SJSA1 (cell line): ENCODE measurements around the gene IKZF2. TPM values are rescaled to one million over a fixed set of nuclear protein-coding genes. Genes with fewer than 3 reads are reported as not detected.

Experiments
- DNase-seq, 2 experiments: peaks; one replicate each; pipeline ENCODE4 v3.0.0-alpha.2; 2015 to 2020; ENCODE audit warnings: low spot score in 2 of 2, low read depth in 1 of 2
- H3K27ac ChIP-seq: fragments of 250-450 bp; sonication (Bioruptor Pico); 2 replicates; pipeline ENCODE4 v1.5.1; 2020; ENCODE audit warnings: mild to moderate bottlenecking, moderate library complexity
- H3K27me3 ChIP-seq: fragments of 250-450 bp; sonication (Bioruptor Pico); replicated peaks from 2 replicates; pipeline ENCODE4 v1.5.1; 2020; ENCODE audit warnings: mild to moderate bottlenecking, moderate library complexity
- H3K36me3 ChIP-seq: fragments of 250-450 bp; sonication (Bioruptor Pico); 2 replicates; pipeline ENCODE4 v1.5.1; 2020; ENCODE audit warnings: mild to moderate bottlenecking
- H3K4me1 ChIP-seq: fragments of 250-450 bp; sonication (Bioruptor Pico); replicated peaks from 2 replicates; pipeline ENCODE4 v1.6.1; 2021; ENCODE audit warnings: mild to moderate bottlenecking
- H3K4me3 ChIP-seq: fragments of 250-450 bp; sonication (Bioruptor Pico); 2 replicates; pipeline ENCODE4 v1.5.1; 2020; ENCODE audit warnings: mild to moderate bottlenecking
- H3K9me3 ChIP-seq: fragments of 250-450 bp; sonication (Bioruptor Pico); replicated peaks from 2 replicates; pipeline ENCODE4 v1.5.1; 2020; ENCODE audit warnings: mild to moderate bottlenecking
- total RNA-seq: library from RNA; depleted of rRNA; stranded (reverse); fragments of >200 nt; shearing (Covaris generic); gene quantifications from 2 replicates; pipeline ENCODE4 v1.2.3, GENCODE V29; 2014

The IKZF2 gene
- total RNA-seq, 1 experiment from 2014 or later, result 6.5 TPM

DNA sequence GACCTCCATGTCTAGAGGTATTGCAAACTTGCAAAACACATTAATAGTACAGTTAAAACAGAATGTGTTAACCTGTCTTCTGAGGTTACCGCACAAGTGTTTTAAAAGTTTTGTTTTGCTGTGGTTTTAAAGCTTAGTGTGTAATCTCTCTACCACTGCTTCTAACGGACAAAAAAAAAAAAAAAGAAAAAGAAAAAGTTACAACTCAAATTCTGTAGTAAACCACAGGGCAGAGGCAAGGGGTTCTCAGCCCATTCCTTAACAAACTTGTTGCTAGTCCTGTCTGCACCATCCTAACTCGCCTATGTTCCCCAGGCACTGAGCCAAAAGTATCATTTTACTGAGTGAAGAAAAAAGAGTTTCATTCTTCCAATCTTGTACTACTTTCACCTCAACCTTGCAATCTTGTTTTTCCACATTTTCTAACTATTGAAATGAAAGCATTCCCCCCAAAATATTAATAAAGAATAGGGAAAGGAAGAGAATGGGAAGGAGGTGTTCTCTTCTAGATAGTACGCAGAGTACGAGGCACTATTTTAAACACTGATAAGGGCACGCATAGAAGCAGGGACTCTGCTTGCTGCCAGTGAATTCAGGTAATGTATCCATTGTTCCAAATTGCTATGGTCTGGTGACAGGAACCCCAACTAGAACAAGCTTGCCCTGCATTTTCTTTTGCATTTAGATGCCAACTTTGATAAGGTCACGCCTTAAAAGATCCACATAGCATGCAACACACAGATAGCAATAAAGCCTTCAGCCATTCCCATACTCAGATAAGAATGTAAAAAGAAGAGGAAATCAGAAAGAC lies 47.1 kb downstream of the IKZF2 start:
- Histone ChIP-seq H3K4me1 (no peaks in the 10 kb centered on the region), H3K27ac (no peak overlapping the region), H3K9me3 (no peaks in the 10 kb centered on the region), H3K27me3 (no peaks in the 10 kb centered on the region), H3K36me3 (no peaks in the 10 kb centered on the region), H3K4me3 (no peak overlapping the region)
- no peak for DNase-seq

DNA sequence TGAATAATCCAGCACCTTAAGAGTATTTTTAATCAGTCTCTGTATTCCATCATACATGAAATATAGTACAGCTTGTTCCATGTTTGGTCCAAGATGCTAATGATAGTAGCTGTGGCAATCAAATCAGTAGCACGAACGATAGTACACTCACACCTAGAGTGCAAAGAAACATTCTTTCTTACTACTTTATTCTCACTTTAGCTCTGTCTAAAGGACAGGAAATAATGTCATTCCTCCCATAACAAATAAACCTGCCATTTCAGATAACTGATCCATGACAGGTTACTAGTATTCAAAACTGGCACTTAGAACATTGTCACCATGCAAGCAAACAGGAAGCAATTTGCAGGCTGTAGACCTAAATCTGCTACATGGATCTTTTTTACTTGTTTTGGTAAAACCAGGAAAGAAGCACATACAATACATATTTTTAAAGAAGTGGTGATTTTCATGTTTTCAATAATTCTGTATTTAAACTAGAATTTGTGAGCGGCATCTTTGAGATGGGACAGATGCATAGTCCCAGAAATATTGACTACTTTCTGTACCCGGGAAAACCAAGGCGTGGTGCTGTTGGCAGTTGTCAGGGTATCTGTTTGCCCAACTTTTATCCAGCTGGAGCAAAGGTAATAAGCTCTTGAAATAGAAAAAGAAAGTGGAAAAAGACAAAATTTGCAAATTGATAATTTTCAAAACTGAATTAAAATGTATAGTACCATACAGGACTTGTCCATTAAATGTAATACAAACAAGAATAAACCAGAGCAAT lies 49.5 kb downstream of the IKZF2 start:
- Histone ChIP-seq H3K4me3 (no peak overlapping the region), H3K4me1 (no peaks in the 10 kb centered on the region), H3K36me3 (no peaks in the 10 kb centered on the region), H3K27ac (no peak overlapping the region), H3K27me3 (no peaks in the 10 kb centered on the region), H3K9me3 (no peaks in the 10 kb centered on the region)
- DNase-seq, result no peak

DNA sequence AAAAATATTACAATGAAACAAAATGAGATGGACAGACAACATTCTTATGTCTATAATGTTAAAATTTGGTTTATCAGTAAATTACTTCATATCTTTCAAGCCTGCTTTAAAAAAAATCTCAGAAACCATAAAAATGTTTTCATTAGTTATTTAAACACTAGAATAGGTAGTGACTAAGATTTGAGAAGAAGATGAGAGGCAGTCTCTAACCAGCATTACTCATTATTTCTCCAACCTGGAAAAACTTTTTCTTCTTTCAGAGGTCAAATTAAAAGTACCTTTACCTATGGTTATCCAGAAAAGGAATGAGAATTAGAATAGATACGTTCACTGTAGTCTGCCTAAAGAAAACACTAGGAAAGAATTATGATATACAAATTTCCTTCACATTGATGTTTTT lies 50.3 kb downstream of the IKZF2 start:
- H3K36me3 ChIP-seq, result no peaks in the 10 kb centered on the region
- H3K27ac ChIP-seq, result no peak overlapping the region
- no peak for DNase-seq
- no peak overlapping the region for H3K4me3 ChIP-seq
- no peaks in the 10 kb centered on the region for H3K9me3 ChIP-seq
- no peaks in the 10 kb centered on the region for H3K27me3 ChIP-seq
- H3K4me1 ChIP-seq, result no peaks in the 10 kb centered on the region

DNA sequence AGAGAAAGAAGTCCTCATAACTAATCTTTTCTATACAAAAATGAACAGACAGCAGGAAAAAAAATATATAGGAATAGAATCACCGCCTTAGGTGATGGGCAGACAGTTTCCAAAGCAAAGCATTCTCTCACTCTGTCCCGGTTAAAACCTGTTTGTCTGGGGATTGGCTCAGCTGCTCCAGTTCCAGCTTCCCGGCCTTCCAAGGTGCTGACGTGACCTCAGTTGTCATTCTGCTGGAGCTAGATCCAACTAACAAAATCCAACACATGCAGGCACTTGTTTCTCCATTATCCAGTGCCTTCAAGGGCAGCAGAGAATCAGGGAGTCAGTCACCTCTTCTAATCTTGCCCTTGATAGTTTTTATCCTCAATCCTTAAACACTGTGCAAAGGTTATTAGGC lies 52.8 kb downstream of the IKZF2 start:
- Histone ChIP-seq H3K27ac (no peak overlapping the region), H3K27me3 (no peaks in the 10 kb centered on the region), H3K4me3 (no peak overlapping the region), H3K4me1 (no peaks in the 10 kb centered on the region), H3K9me3 (no peaks in the 10 kb centered on the region), H3K36me3 (no peaks in the 10 kb centered on the region)
- DNase-seq, result no peak

DNA sequence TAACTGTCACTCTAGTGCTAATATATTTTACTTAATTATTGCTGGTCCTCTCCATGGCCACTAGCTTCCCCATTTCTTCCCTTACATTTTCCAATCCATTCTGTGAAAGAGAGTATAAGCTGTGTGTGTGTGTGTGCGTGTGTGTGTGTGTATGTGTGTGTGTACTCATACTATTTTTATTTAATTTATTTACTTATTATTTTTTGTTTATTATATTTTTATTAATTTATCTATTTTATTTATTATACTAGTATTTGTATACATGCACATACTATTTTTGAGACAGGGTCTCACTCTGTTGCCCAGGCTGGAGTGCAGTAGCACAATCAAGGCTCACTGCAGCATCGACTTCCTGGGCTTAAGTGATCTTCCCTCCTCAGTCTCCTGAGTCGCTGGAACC lies 59.6 kb downstream of the IKZF2 start:
- H3K4me1 ChIP-seq, result peaks cover 4% of the 10 kb centered on the region
- H3K27me3 ChIP-seq, result no peaks in the 10 kb centered on the region
- H3K4me3 ChIP-seq, result no peak overlapping the region
- H3K9me3 ChIP-seq, result no peaks in the 10 kb centered on the region
- H3K36me3 ChIP-seq, result no peaks in the 10 kb centered on the region
- no peak overlapping the region for H3K27ac ChIP-seq
- DNase-seq, result no peak

DNA sequence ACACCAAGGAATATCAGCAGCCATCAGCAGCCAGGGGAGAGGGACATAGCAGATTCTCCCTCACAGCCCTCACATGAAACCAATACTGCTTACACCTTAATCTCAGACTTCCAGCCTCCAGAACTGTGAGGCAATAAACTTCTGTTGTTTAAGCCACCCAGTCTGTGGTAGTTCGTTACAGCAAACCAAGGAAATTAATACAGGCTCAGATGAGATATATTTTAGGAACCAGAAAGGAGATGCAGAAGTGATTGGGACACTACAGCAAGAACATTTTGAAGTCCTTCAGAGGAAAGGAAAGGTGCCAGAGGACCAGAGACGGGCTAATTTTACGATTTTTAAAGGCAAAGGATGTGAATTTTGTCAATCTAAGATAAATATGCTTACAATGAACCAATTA lies 60.6 kb downstream of the IKZF2 start:
- no peak overlapping the region for H3K4me3 ChIP-seq

DNA sequence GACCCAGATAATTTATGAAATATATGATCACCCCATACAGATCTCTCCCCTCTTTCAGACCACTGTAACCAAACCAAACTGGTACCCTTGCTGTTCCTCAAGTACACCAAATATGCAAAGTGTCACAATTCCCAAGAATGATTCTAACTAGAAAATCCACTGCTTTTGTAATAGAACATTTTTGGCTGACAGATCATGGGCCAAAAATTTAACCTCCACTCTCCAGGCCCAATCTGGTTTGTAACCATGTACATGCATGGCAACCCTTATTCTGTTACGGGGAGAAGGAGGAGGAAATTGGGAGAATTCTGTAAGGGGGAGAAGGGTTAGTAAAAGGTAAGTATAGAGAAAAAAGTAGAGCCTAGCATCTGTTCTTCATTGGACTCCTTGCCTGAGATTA lies 62.0 kb downstream of the IKZF2 start:
- Histone ChIP-seq H3K4me1 (peaks cover 26% of the 10 kb centered on the region), H3K36me3 (no peaks in the 10 kb centered on the region), H3K27ac (no peak overlapping the region), H3K4me3 (no peak overlapping the region), H3K27me3 (no peaks in the 10 kb centered on the region), H3K9me3 (no peaks in the 10 kb centered on the region)
- no peak for DNase-seq

More for the DNA sequence above, 60.6 kb downstream of the IKZF2 start:
- peaks cover 14% of the 10 kb centered on the region for H3K4me1 ChIP-seq
- DNase-seq, result no peak
- H3K27me3 ChIP-seq, result no peaks in the 10 kb centered on the region
- H3K9me3 ChIP-seq, result no peaks in the 10 kb centered on the region
- no peaks in the 10 kb centered on the region for H3K36me3 ChIP-seq
- H3K27ac ChIP-seq, result no peak overlapping the region

DNA sequence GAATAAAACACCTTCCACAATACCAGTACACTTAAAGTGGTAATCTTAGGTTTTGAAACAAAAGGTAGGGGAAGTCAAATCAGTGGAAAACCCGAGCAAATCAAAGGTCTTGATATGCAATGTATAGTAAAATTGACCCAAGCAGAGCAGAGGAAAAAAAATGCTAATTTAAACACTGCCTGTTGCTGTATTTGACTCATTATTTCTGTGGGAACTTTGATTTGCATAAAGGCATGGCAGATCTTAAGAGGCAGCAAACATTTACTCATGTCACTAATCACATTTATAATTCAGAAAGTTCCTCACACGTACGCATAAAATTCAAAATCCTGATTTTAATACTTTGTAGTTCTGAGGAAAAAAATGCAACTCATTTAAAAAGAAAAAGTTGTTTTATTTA lies 64.4 kb downstream of the IKZF2 start:
- Histone ChIP-seq H3K27me3 (no peaks in the 10 kb centered on the region), H3K27ac (no peak overlapping the region), H3K4me1 (peaks cover 26% of the 10 kb centered on the region), H3K4me3 (no peak overlapping the region), H3K9me3 (no peaks in the 10 kb centered on the region), H3K36me3 (no peaks in the 10 kb centered on the region)
- DNase-seq, result no peak

DNA sequence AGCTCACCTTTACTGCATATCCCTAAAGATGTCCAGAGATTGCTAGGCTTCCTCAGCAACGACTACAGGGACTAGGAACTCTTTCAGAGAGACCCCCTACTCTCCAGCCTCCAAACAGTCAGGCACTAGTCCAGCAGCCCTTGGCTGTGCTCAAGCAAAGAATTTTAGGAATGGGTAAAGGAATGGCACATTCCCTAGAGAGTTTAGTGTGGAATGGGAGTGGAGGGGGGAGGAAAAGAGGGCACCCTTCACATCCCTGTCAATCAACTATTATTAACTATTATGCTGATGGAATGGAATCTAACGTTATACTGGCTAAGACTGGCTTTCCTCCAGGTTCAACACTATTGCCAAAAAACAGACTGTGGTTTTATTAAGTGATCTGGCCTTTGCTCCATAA lies 64.8 kb downstream of the IKZF2 start:
- H3K4me3 ChIP-seq, result no peak overlapping the region
- H3K9me3 ChIP-seq, result no peaks in the 10 kb centered on the region
- H3K27me3 ChIP-seq, result no peaks in the 10 kb centered on the region
- H3K36me3 ChIP-seq, result no peaks in the 10 kb centered on the region
- H3K27ac ChIP-seq, result peak overlapping the region; percentile 76
- H3K4me1 ChIP-seq, result peaks cover 26% of the 10 kb centered on the region
- peak in 1 of 2 experiments; percentile 63 for DNase-seq

DNA sequence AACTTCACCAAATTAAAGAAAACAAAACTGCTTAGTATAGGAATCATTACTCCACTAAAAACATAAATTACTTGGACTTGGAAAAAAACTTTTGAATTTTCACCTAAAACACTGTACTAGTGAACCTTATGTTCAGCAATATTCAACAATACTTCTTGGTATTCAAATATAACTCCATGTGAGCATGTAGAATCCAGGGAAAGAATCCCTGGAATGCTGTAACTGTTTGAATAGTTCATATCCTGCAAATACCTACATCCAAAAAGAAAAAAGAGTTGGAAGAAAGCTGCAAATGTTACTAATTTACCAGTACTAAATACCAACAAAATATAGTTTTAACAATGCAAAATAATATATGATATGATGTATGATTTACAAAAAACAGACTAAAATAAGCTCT lies 65.4 kb downstream of the IKZF2 start:
- DNase-seq, result peak in 1 of 2 experiments; percentile 43
- no peak overlapping the region for H3K4me3 ChIP-seq
- peak overlapping the region; percentile 76 for H3K27ac ChIP-seq

DNA sequence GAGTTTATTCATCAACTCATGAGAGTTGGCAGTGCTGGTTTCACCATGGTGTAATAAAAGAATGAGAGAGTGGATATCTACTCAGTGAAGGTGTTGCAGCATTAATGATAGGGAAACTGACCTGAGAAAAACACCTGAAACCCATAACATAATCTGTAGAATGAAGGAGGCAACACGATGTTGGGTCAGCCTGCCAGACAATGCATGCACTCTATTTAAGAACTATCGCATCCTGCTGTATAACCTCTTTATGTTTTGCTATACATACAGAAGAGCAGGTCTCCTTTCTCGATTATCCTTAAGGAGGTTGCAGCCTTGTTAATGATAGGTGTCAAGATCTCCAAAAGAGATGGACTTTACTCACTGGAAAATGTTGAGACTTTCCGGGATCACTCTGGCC lies 65.9 kb downstream of the IKZF2 start:
- H3K36me3 ChIP-seq, result no peaks in the 10 kb centered on the region
- H3K27me3 ChIP-seq, result no peaks in the 10 kb centered on the region
- H3K4me3 ChIP-seq, result no peak overlapping the region
- peak overlapping the region; percentile 54 for H3K27ac ChIP-seq
- DNase-seq, result no peak
- no peaks in the 10 kb centered on the region for H3K9me3 ChIP-seq
- peaks cover 26% of the 10 kb centered on the region for H3K4me1 ChIP-seq

More for the DNA sequence above, 65.4 kb downstream of the IKZF2 start:
- Histone ChIP-seq H3K27me3 (no peaks in the 10 kb centered on the region), H3K36me3 (no peaks in the 10 kb centered on the region), H3K9me3 (no peaks in the 10 kb centered on the region), H3K4me1 (peaks cover 26% of the 10 kb centered on the region)

DNA sequence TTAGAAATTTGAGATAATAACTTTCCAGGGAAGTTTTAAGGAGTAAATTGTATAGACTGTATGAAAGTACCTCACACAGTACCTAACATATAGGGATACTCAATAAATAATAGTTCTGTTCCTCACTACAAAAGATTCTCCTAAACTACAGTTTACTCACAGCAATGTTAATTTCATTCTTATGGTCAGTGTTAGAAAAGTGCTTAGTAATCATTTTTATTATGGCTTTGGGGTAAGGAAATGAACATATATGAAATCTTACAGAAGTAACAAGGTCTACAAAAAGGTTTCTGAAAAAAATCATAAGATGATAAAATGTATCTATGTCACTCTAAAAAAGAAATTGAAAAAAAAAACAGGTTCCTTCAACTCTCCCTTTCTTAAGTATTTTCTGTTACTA lies 67.2 kb downstream of the IKZF2 start:
- Histone ChIP-seq H3K4me1 (peaks cover 26% of the 10 kb centered on the region), H3K27ac (no peak overlapping the region), H3K9me3 (no peaks in the 10 kb centered on the region), H3K27me3 (no peaks in the 10 kb centered on the region), H3K4me3 (no peak overlapping the region), H3K36me3 (no peaks in the 10 kb centered on the region)
- no peak for DNase-seq

DNA sequence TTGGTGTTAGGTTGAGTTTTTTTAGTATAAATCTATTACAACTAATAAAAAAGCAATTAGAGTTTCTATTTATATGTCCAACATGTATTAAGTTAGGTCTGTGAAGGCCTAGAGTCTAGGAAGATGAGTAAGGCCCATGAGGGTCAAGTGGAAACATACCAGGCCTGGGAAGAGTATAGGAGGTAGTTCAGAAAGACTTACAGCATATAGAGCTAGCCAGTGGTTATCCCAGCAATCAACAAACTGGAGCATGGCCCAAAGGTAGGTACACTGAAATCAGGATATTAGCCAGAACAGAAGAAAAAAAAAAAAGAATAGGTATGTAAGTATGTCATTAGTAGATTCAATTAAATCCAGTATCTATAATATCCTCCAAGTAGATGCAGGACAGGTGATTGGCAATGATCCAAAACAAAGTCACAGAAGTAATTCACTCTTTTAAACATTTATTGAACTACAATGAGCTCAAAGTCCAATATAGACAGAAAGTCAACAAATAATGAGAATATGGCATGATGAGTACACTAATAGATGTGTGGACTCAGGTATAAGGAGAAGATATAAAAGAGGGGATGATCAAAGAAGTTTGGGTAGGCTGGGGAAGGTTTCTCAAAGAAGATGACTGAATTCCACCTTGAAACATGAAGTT lies 70.3 kb downstream of the IKZF2 start:
- Histone ChIP-seq H3K27me3 (no peaks in the 10 kb centered on the region), H3K36me3 (no peaks in the 10 kb centered on the region), H3K4me3 (no peak overlapping the region), H3K27ac (no peak overlapping the region), H3K9me3 (no peaks in the 10 kb centered on the region), H3K4me1 (peaks cover 15% of the 10 kb centered on the region)
- no peak for DNase-seq

DNA sequence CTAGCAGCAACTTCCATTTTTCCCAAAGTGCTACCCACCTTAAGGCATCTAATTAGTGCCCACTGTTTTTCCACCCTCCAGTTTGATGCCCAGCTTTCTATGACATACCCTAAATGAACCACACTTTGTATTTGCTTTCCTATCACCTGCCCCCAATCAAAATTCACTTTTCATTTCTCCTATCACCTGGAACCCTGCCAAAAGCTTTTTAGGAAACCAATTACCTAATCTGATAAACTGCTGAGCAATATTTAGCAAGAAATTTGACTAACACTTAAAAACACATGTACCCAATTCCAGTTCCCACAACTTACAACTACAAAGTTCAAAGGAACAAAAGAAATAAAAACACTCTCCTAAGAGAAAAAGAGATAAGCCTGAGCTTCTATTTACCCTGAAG lies 71.7 kb downstream of the IKZF2 start:
- H3K9me3 ChIP-seq, result no peaks in the 10 kb centered on the region
- no peak overlapping the region for H3K27ac ChIP-seq
- H3K4me3 ChIP-seq, result no peak overlapping the region
- H3K4me1 ChIP-seq, result peaks cover 2% of the 10 kb centered on the region
- DNase-seq, result no peak
- H3K36me3 ChIP-seq, result no peaks in the 10 kb centered on the region
- no peaks in the 10 kb centered on the region for H3K27me3 ChIP-seq
